ENCODE results near the gene HP. TPM values are rescaled to one million over a fixed set of nuclear protein-coding genes. Genes with fewer than 3 reads are reported as not detected.

The HP gene
- total RNA-seq, 6 experiments from 2014 or later = 42,048 to 58,242 (median 47,923) TPM

DNA sequence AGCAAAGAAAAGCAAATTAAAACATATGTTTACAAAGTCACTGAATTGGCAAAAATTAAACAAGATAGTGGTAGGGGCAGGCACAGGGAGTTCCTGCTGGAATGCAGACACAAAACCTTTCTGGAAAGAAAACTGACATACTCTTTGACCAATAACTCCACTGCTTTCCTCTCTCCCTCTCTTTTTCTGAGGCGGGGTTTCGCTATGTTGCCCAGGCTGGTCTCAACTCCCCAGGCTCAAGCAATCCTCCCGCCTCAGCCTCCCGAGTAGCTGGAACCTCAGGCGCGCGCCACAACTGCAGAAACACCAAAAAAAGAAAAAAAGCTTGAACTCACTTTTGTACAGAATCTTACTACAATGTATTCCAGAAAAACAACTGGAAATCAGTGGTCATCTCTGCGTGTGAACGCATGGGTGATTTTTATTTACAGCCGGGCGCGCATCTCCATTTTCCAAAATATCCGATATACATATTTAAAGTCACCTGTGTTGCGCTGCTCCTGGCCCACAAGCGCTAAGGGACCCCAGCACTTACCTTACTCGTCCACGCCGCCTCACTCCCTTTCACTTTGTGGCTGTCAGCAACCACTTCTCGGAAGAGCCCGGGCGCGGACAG is 38.6 kb downstream of the HP start:
- under 1% methylated on average over 22 of the region's 22 CpGs for WGBS (ENCODE audit: insufficient coverage, low coverage, low lambda C conversion rate, missing lambda C conversion rate)
- DNase-seq (no peak), ATAC-seq (peak; percentile 41 to 56 (median 50))
- TF ChIP-seq, protein P1, sequence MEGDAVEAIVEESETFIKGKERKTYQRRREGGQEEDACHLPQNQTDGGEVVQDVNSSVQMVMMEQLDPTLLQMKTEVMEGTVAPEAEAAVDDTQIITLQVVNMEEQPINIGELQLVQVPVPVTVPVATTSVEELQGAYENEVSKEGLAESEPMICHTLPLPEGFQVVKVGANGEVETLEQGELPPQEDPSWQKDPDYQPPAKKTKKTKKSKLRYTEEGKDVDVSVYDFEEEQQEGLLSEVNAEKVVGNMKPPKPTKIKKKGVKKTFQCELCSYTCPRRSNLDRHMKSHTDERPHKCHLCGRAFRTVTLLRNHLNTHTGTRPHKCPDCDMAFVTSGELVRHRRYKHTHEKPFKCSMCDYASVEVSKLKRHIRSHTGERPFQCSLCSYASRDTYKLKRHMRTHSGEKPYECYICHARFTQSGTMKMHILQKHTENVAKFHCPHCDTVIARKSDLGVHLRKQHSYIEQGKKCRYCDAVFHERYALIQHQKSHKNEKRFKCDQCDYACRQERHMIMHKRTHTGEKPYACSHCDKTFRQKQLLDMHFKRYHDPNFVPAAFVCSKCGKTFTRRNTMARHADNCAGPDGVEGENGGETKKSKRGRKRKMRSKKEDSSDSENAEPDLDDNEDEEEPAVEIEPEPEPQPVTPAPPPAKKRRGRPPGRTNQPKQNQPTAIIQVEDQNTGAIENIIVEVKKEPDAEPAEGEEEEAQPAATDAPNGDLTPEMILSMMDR (IDR thresholded peaks at IDR 0.05) = no peak
- no peak for TF ChIP-seq POLR2A (IDR thresholded peaks at IDR 0.05)
- no peaks in the 10 kb centered on the region for H3K27me3 ChIP-seq
- intact Hi-C loops (cut with DNase I) = no loop called here
- H3K9me3 ChIP-seq = no peaks in the 10 kb centered on the region
- peak overlapping the region; percentile 65 to 80 (median 77) for H3K27ac ChIP-seq
- H3K36me3 ChIP-seq = peaks cover 2 to 44% (median 20%) of the 10 kb centered on the region in 4 donors
- H3K4me3 ChIP-seq = peak overlapping the region; percentile 81 to 98 (median 96)
- peaks cover 0 to 36% (median 15%) of the 10 kb centered on the region in 4 donors for H3K4me1 ChIP-seq

DNA sequence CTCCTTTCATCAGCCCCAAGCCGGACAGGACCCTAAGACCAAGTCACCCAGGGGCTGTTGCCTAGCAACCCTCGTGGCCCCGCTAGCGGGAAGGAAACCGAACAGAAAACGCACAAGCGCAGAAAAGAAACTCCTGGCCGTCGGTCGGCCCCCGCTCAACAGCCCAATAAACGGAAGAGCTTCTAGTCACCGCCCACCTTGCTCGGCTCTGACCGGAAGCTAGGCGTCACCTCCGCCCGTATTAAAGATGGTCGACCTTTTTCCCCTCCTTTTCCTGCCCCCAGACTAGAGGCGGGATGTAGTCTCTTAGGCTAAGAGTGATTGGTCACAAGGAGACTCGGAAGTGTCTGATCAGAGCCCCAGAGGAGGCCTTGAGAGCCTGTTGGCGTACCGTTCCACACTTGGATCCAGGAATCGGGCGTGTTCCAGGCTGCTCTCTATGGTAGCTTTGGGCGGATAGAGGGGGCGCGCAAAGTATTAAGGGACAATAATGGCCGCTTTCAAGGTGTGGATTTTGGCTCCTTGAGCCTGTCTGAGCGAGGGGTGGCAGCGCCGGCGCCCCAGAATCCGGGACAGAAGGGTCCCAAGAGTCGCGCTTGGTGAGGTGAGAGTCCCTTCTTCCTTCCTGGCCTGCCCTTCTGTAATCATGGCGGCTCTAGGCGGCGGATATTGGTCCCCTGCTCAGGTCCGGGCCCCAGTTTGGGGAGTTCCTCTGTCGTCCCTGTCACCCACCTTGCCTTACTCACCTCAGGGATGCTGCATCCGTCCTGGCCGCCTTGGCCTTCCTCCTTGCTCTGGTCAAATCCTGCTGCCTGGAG is 39.4 kb downstream of the HP start, which contains the start of the genes DHX38 and TXNL4B:
Gene DHX38, plus strand, starts transcription at position 400 of the 818 bp plus-strand sequence. CDS start 2,311 bp downstream, outside the sequence.
Gene TXNL4B, minus strand, starts transcription at position 173 of the 818 bp plus-strand sequence. CDS start 2,871 bp downstream, outside the sequence.
- Histone ChIP-seq H3K27ac (peak within 1 kb of the TSS; percentile 72 to 89 (median 80)), H3K36me3 (peaks cover 1 to 43% (median 14%) of the 10 kb centered on the region in 4 donors), H3K27me3 (no peaks in the 10 kb centered on the region), H3K9me3 (no peaks in the 10 kb centered on the region), H3K4me1 (peaks cover 0 to 36% (median 15%) of the 10 kb centered on the region in 4 donors), H3K4me3 (peak within 1 kb of the TSS; percentile 81 to 98 (median 96))
- peak; percentile 94 to 98 (median 96) for ATAC-seq
- TF ChIP-seq POLR2A (IDR thresholded peaks at IDR 0.05) = peak; percentile 87
- TF ChIP-seq, protein P1 (IDR thresholded peaks at IDR 0.05) = no peak
- under 1% methylated on average over 25 of the region's 43 CpGs for WGBS (ENCODE audit: insufficient coverage, low coverage, low lambda C conversion rate, missing lambda C conversion rate)
- DNase-seq = peak; percentile 92 to 95 (median 95)
- intact Hi-C loops (cut with DNase I) = no loop called here

DNA sequence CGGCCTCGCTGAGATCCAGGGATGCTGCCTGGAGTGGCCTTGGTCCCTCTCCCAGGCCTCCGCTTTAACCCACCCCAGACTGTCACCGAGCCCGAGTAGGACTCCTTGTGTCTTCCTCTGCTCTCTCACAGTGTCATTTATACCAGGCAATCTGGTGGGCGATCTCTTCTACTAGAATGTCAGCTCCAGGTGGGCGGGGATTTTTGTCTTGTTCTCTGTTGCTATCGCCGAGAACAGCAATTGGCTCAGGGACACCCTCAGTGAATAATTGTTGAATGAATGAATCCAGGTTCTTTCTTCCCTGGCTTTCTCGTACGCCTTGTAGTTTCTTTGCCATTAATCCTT is 39.9 kb downstream of the HP start:
- ATAC-seq (no peak), DNase-seq (no peak)
- peak overlapping the region; percentile 81 to 98 (median 96) for H3K4me3 ChIP-seq
- H3K27me3 ChIP-seq = no peaks in the 10 kb centered on the region
- TF ChIP-seq, protein P1 (IDR thresholded peaks at IDR 0.05) = no peak
- no peak for TF ChIP-seq POLR2A (IDR thresholded peaks at IDR 0.05)
- H3K27ac ChIP-seq = peak overlapping the region; percentile 68 to 89 (median 72)
- H3K36me3 ChIP-seq = peaks cover 0 to 43% (median 15%) of the 10 kb centered on the region in 4 donors
- H3K9me3 ChIP-seq = no peaks in the 10 kb centered on the region
- H3K4me1 ChIP-seq = peaks cover 0 to 36% (median 15%) of the 10 kb centered on the region in 4 donors
- intact Hi-C loops (cut with DNase I) = no loop called here
- 2% methylated on average over 11 of the region's 11 CpGs for WGBS (ENCODE audit: insufficient coverage, low coverage, low lambda C conversion rate, missing lambda C conversion rate)

DNA sequence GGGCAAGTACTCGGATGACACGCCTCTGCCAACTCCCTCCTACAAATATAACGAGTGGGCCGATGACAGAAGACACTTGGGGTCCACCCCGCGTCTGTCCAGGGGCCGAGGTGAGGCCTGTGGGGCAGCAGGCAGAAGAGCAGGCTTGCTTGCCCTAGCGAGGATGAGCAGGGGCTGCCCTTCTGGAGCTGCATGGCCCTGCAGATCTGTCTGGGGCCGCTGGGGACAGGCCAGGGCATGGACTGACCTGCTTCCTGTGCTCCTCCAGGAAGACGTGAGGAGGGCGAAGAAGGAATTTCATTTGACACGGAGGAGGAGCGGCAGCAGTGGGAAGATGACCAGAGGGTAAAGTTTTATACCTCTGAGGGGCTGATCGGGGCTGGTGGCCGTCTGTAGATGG is 44.6 kb downstream of the HP start:
- TF ChIP-seq, protein P1 (IDR thresholded peaks at IDR 0.05) = no peak
- TF ChIP-seq POLR2A (IDR thresholded peaks at IDR 0.05) = no peak
- Histone ChIP-seq H3K9me3 (no peaks in the 10 kb centered on the region), H3K4me3 (no peak overlapping the region), H3K27me3 (no peaks in the 10 kb centered on the region), H3K36me3 (peaks cover 9 to 79% (median 42%) of the 10 kb centered on the region in 4 donors), H3K4me1 (peaks cover 0 to 14% (median 6%) of the 10 kb centered on the region in 4 donors), H3K27ac (no peak overlapping the region)
- WGBS (ENCODE audit: insufficient coverage, low coverage, low lambda C conversion rate, missing lambda C conversion rate) = 67% methylated on average over 6 of the region's 15 CpGs
- intact Hi-C loops (cut with DNase I) = no loop called here
- DNase-seq = no peak
- ATAC-seq = no peak

Data from right lobe of liver (tissue), 6 donors.